SHP77 (cell line): ENCODE results near the gene MEGF10.

Experiments
- DNase-seq, 2 experiments: peaks; one replicate each; lab custom pipeline; 2025; lab: John Stamatoyannopoulos, UW

The MEGF10 gene

GRCh38 chr5:127326976-127327755 is 36.6 kb downstream of the MEGF10 start:
- no peak for DNase-seq

GRCh38 chr5:127330116-127330515 is 39.5 kb downstream of the MEGF10 start:
- no peak for DNase-seq

GRCh38 chr5:127331890-127332649 is 41.5 kb downstream of the MEGF10 start:
- no peak for DNase-seq

- DNase-seq, result no peak
Observed at GRCh38 chr5:127333483-127333882, 42.9 kb downstream of the MEGF10 start.

- DNase-seq, result no peak
Observed at GRCh38 chr5:127335381-127335780, 44.8 kb downstream of the MEGF10 start.

GRCh38 chr5:127337876-127338275 is 47.3 kb downstream of the MEGF10 start:
- DNase-seq, result no peak

- DNase-seq, result no peak
Observed at GRCh38 chr5:127338501-127338900, 47.9 kb downstream of the MEGF10 start.

GRCh38 chr5:127340606-127341005 is 50.0 kb downstream of the MEGF10 start:
- DNase-seq, result no peak

GRCh38 chr5:127342364-127342763 is 51.8 kb downstream of the MEGF10 start:
- DNase-seq, result no peak

GRCh38 chr5:127343313-127343712 is 52.7 kb downstream of the MEGF10 start:
- DNase-seq, result no peak

GRCh38 chr5:127343866-127344265 is 53.3 kb downstream of the MEGF10 start:
- no peak for DNase-seq

GRCh38 chr5:127344931-127345330 is 54.3 kb downstream of the MEGF10 start:
- DNase-seq, result no peak

GRCh38 chr5:127351418-127351817 is 60.8 kb downstream of the MEGF10 start:
- DNase-seq, result no peak

- DNase-seq, result no peak
Observed at GRCh38 chr5:127352068-127352467, 61.5 kb downstream of the MEGF10 start.

GRCh38 chr5:127353327-127353726 is 62.7 kb downstream of the MEGF10 start:
- no peak for DNase-seq

- no peak for DNase-seq
Observed at GRCh38 chr5:127353796-127354195, 63.2 kb downstream of the MEGF10 start.

GRCh38 chr5:127355337-127355736 is 64.7 kb downstream of the MEGF10 start:
- DNase-seq, result no peak

GRCh38 chr5:127358284-127358683 is 67.7 kb downstream of the MEGF10 start:
- DNase-seq, result no peak

GRCh38 chr5:127358740-127359139 is 68.1 kb downstream of the MEGF10 start:
- DNase-seq, result no peak

GRCh38 chr5:127359502-127359901 is 68.9 kb downstream of the MEGF10 start:
- DNase-seq, result no peak

GRCh38 chr5:127363403-127363802 is 72.8 kb downstream of the MEGF10 start:
- DNase-seq, result no peak

GRCh38 chr5:127367029-127367428 is 76.4 kb downstream of the MEGF10 start:
- no peak for DNase-seq

- no peak for DNase-seq
Observed at GRCh38 chr5:127367946-127368465, 77.4 kb downstream of the MEGF10 start.
